H1 (cell line): ENCODE results near the gene CUL1. TPM values are rescaled to one million over a fixed set of nuclear protein-coding genes. Genes with fewer than 3 reads are reported as not detected.

Experiments used
- CTCF ChIA-PET: fragments of 300-600 bp; sonication (Branson Sonifier 250); formaldehyde crosslinking; loops from one replicate; lab custom pipeline; 2021; ENCODE audit not compliant: partially characterized antibody; lab: Charles Lee
- POLR2A ChIA-PET: fragments of 300-600 bp; sonication (Branson Sonifier 250); formaldehyde crosslinking; loops from one replicate; lab custom pipeline; 2021; ENCODE audit warnings: inconsistent platforms; ENCODE audit not compliant: partially characterized antibody; lab: Charles Lee
- DNase-seq, 2 experiments: peaks; one replicate each; pipeline versions ENCODE4 v3.0.0 to v3.0.0-alpha.2; 2010 to 2022; ENCODE audit warnings: low spot score in 2 of 2, low read depth in 1 of 2, mixed read lengths in 1 of 2
- FAIRE-seq: peaks from 2 replicates; lab custom pipeline; 2011; peaks lifted over from hg19 to GRCh38; lab: Jason Lieb, UNC
- H2AFZ ChIP-seq: 2 replicates; pipeline ENCODE4 v1.8.1; 2012; ENCODE audit warnings: low read length, inconsistent platforms
- H2AK5ac ChIP-seq: 2 replicates; pipeline ENCODE4 v1.6.1; 2013; ENCODE audit warnings: low read depth, low read length
- H2BK120ac ChIP-seq: replicated peaks from 2 replicates; pipeline ENCODE3; 2013; ENCODE audit warnings: low read depth, low read length, inconsistent platforms
- H2BK12ac ChIP-seq: 2 replicates; pipeline ENCODE4 v1.6.1; 2013; ENCODE audit warnings: low read depth, low read length
- H2BK15ac ChIP-seq: 2 replicates; pipeline ENCODE4 v1.6.1; 2013; ENCODE audit warnings: low read length
- H2BK20ac ChIP-seq: 2 replicates; pipeline ENCODE4 v1.6.1; 2013; ENCODE audit warnings: low read length
- H2BK5ac ChIP-seq: 2 replicates; pipeline ENCODE4 v1.6.1; 2013; ENCODE audit warnings: low read depth, low read length
- H3K14ac ChIP-seq: 2 replicates; pipeline ENCODE4 v1.6.1; 2013; ENCODE audit warnings: inconsistent platforms; ENCODE audit not compliant: insufficient read length
- H3K18ac ChIP-seq: 2 replicates; pipeline ENCODE4 v1.6.1; 2013; ENCODE audit warnings: low read length; ENCODE audit errors: extremely low read depth
- H3K23ac ChIP-seq: 2 replicates; pipeline ENCODE4 v1.6.1; 2013; ENCODE audit warnings: inconsistent platforms; ENCODE audit not compliant: insufficient read length
- H3K23me2 ChIP-seq: 2 replicates; pipeline ENCODE4 v1.6.1; 2013; ENCODE audit warnings: low read depth, low read length
- H3K27ac ChIP-seq: 2 replicates; pipeline ENCODE4 v1.6.1; 2011; ENCODE audit warnings: low read depth, low read length, inconsistent platforms
- H3K27me3 ChIP-seq, 4 experiments: replicated peaks in 1 of 4; 1 replicate in 1 of 4; 2 replicates in 3 of 4; pipeline versions ENCODE4 v1.6.1 to v1.8.1; 2011 to 2013; ENCODE audit warnings: low read length in 3 of 4, mild to moderate bottlenecking in 3 of 4, inconsistent platforms in 2 of 4, mixed read lengths in 2 of 4, moderate library complexity in 1 of 4; ENCODE audit not compliant: control insufficient read depth in 3 of 4, insufficient read depth in 3 of 4; ENCODE audit errors: extremely low read depth in 1 of 4
- H3K36me3 ChIP-seq, 4 experiments: 2 replicates each; pipeline versions ENCODE4 v1.6.1 to v1.8.1; 2011 to 2013; ENCODE audit warnings: mild to moderate bottlenecking in 4 of 4, low read length in 3 of 4, moderate library complexity in 2 of 4, control low read depth in 1 of 4, inconsistent platforms in 1 of 4; ENCODE audit not compliant: insufficient read depth in 4 of 4, control insufficient read depth in 2 of 4
- H3K4ac ChIP-seq: replicated peaks from 2 replicates; pipeline ENCODE3; 2013; ENCODE audit warnings: low read length, low read depth, mixed read lengths, inconsistent platforms; ENCODE audit not compliant: insufficient read length
- H3K4me1 ChIP-seq, 4 experiments: replicated peaks in 1 of 4; 1 replicate in 1 of 4; 2 replicates in 3 of 4; pipeline versions ENCODE4 v1.6.1 to v1.8.1; 2011 to 2013; ENCODE audit warnings: low read length in 3 of 4, inconsistent platforms in 2 of 4, mixed read lengths in 1 of 4; ENCODE audit not compliant: insufficient read depth in 4 of 4, control insufficient read depth in 3 of 4
- H3K4me2 ChIP-seq, 2 experiments: 2 replicates each; pipeline versions ENCODE4 v1.6.1 to v1.8.1; 2011 to 2013; ENCODE audit warnings: low read depth in 2 of 2, low read length in 2 of 2, control low read depth in 1 of 2, inconsistent platforms in 1 of 2, mild to moderate bottlenecking in 1 of 2; ENCODE audit not compliant: insufficient read depth in 1 of 2
- H3K4me3 ChIP-seq, 4 experiments: fragments of 200-600, 300-600 bp in 1 of 4; sonication (generic), shearing (Covaris generic), sonication (Bioruptor Twin) in 1 of 4; 2 replicates each; pipeline versions ENCODE4 v1.5.1 to v1.8.1; 2011 to 2016; ENCODE audit warnings: low read length in 4 of 4, low read depth in 3 of 4, control low read depth in 2 of 4, inconsistent platforms in 2 of 4, mild to moderate bottlenecking in 2 of 4, mixed read lengths in 1 of 4, moderate library complexity in 1 of 4; ENCODE audit not compliant: insufficient read depth in 2 of 4; ENCODE audit errors: extremely low read depth in 1 of 4
- H3K56ac ChIP-seq: replicated peaks from 2 replicates; pipeline ENCODE3; 2013; ENCODE audit warnings: low read depth, mild to moderate bottlenecking, mixed read lengths, low read length, inconsistent platforms; ENCODE audit not compliant: insufficient read length
- H3K79me1 ChIP-seq: 2 replicates; pipeline ENCODE4 v1.6.1; 2013; ENCODE audit warnings: low read depth, low read length, control low read depth
- H3K79me2 ChIP-seq, 2 experiments: 2 replicates each; pipeline versions ENCODE4 v1.6.1 to v1.8.1; 2012 to 2013; ENCODE audit warnings: low read length in 2 of 2, mild to moderate bottlenecking in 2 of 2, inconsistent platforms in 1 of 2; ENCODE audit not compliant: insufficient read depth in 2 of 2, control insufficient read depth in 1 of 2
- H3K9ac ChIP-seq, 4 experiments: replicated peaks in 1 of 4; 1 replicate in 1 of 4; 2 replicates in 3 of 4; pipeline versions ENCODE4 v1.6.1 to v1.8.1; 2011 to 2013; ENCODE audit warnings: low read depth in 3 of 4, low read length in 3 of 4, control low read depth in 2 of 4, mild to moderate bottlenecking in 2 of 4, moderate library complexity in 2 of 4, inconsistent platforms in 1 of 4; ENCODE audit errors: extremely low read depth in 1 of 4
- H3K9me3 ChIP-seq, 2 experiments: 2 replicates each; pipeline versions ENCODE4 v1.6.1 to v1.8.1; 2012 to 2013; ENCODE audit warnings: mild to moderate bottlenecking in 2 of 2, moderate library complexity in 2 of 2, control low read depth in 1 of 2, inconsistent platforms in 1 of 2, low read depth in 1 of 2, low read length in 1 of 2, mixed read lengths in 1 of 2; ENCODE audit not compliant: insufficient read depth in 2 of 2
- H4K20me1 ChIP-seq, 2 experiments: replicated peaks in 1 of 2; 2 replicates each; pipeline versions ENCODE3 to v1.8.1; 2011 to 2013; ENCODE audit warnings: inconsistent platforms in 2 of 2, low read length in 2 of 2, mild to moderate bottlenecking in 1 of 2; ENCODE audit not compliant: insufficient read depth in 2 of 2, control insufficient read depth in 1 of 2
- H4K5ac ChIP-seq: 2 replicates; pipeline ENCODE4 v1.6.1; 2013; ENCODE audit warnings: low read length, low read depth, mixed read lengths, inconsistent platforms; ENCODE audit not compliant: insufficient read length
- H4K8ac ChIP-seq: 2 replicates; pipeline ENCODE4 v1.8.0; 2013; ENCODE audit warnings: mild to moderate bottlenecking, moderate library complexity, low read length, inconsistent platforms; ENCODE audit not compliant: insufficient read depth; ENCODE audit errors: extremely low read depth
- H4K91ac ChIP-seq: replicated peaks from 2 replicates; pipeline ENCODE3; 2013; ENCODE audit warnings: low read length, mixed read lengths, inconsistent platforms; ENCODE audit not compliant: insufficient read length
- ATF3 ChIP-seq: IDR thresholded peaks from 2 replicates; pipeline ENCODE4 v1.6.1; 2011; ENCODE audit warnings: low read depth, mild to moderate bottlenecking, low read length; ENCODE audit not compliant: insufficient read depth
- CBX5 ChIP-seq: fragments of 300-800, 300-1000 bp; sonication (generic); IDR thresholded peaks from 2 replicates; pipeline ENCODE4 v1.7.1; 2016; ENCODE audit warnings: antibody characterized with exemption, low read length, low read depth
- EGR1 ChIP-seq: IDR thresholded peaks from 2 replicates; pipeline ENCODE4 v1.6.1; 2011; ENCODE audit warnings: low read depth, low read length, borderline replicate concordance
- HDAC2 ChIP-seq, 2 experiments: fragments of 300-600 bp in 1 of 2; sonication (generic) in 1 of 2; IDR thresholded peaks; 2 replicates each; pipeline ENCODE4 v1.6.1; 2011 to 2012; ENCODE audit warnings: low read depth in 2 of 2, low read length in 2 of 2, mild to moderate bottlenecking in 2 of 2, moderate library complexity in 2 of 2, borderline replicate concordance in 1 of 2, inconsistent platforms in 1 of 2
- NRF1 ChIP-seq: IDR thresholded peaks from 2 replicates; pipeline ENCODE4 v1.6.1; 2011; ENCODE audit warnings: mild to moderate bottlenecking, low read depth, low read length, improper control_type of control experiment
- SRF ChIP-seq: IDR thresholded peaks from 2 replicates; pipeline ENCODE4 v1.6.1; 2011; ENCODE audit warnings: mild to moderate bottlenecking, low read depth, low read length, moderate library complexity
- USF2 ChIP-seq: IDR thresholded peaks from 2 replicates; pipeline ENCODE4 v1.6.1; 2011; ENCODE audit warnings: low read length, improper control_type of control experiment
- WGBS, 2 experiments: shearing (Covaris generic) in 1 of 2; methylation state at CpG; one replicate each; pipeline versions ENCODE4 v1.1.6 to v1.1.7; 2013 to 2015; ENCODE audit warnings: low lambda C conversion rate in 2 of 2, mixed read lengths in 2 of 2, inconsistent platforms in 1 of 2, low coverage in 1 of 2, missing lambda C conversion rate in 1 of 2; ENCODE audit not compliant: insufficient replicate concordance in 2 of 2, insufficient coverage in 1 of 2, insufficient read length in 1 of 2; ENCODE audit errors: extremely low coverage in 1 of 2, missing lambda C conversion rate in 1 of 2; 5-methylcytosine and 5-hydroxymethylcytosine counted together
- polyA plus RNA-seq, 7 experiments: library from polyadenylated mRNA; depleted of rRNA in 3 of 7; stranded (reverse) in 5 of 7; unstranded in 2 of 7; fragments of >200 nt in 5 of 7; fragments of 200-250 nt in 2 of 7; gene quantifications; 1 replicate in 5 of 7; 2 replicates in 1 of 7; 4 replicates in 1 of 7; pipeline versions ENCODE4 v1.2.1 to v1.2.3, GENCODE V29; 2011 to 2013; ENCODE audit warnings: missing spikeins in 2 of 7, mixed read lengths in 2 of 7
- total RNA-seq: library from RNA; stranded (reverse); fragmentation: NEBNext Ultra II Directional; extraction: Animal tissue kit (Norgen Biotek cat#: 25700); gene quantifications from 2 replicates; pipeline ENCODE4 v1.2.1, GENCODE V29; 2021

Gene CUL1
- total and polyA plus RNA-seq, 2 of the 8 experiments (the other 6 are each of a cell fraction or from before 2014, with no cell fraction given), result 33.0 to 77.3 TPM

- no peak overlapping the region for H2BK5ac ChIP-seq
- no peaks in the 10 kb centered on the region for H3K9me3 ChIP-seq
- H3K79me1 ChIP-seq, result 0 out of 2 replicates have a peak, but pooled peaks cover 4% of the 10 kb centered on the region
- CTCF ChIA-PET, result interaction anchor here (0.6 to 1.9 kb wide), 9 partner anchors 9 to 207 kb away, joined by 3 to 8 read pairs (median 4); no protein-coding TSS in a partner anchor
- peaks cover 12 to 20% of the 10 kb centered on the region in 2 experiments for H4K20me1 ChIP-seq
- H3K14ac ChIP-seq, result no peak overlapping the region
- no peaks in the 10 kb centered on the region for H3K27me3 ChIP-seq
- no peak overlapping the region for H3K23ac ChIP-seq
- H4K91ac ChIP-seq, result no peak overlapping the region
- H4K5ac ChIP-seq, result no peak overlapping the region
- H3K4me2 ChIP-seq, result peak overlapping the region in 1 of 2 experiments; percentile 3; a peak in 1 of 4 replicates
- no peak overlapping the region for H2AFZ ChIP-seq
- peaks cover 0 to 27% (median 21%) of the 10 kb centered on the region in 4 experiments for H3K4me1 ChIP-seq
- H3K9ac ChIP-seq, result no peak overlapping the region
- no peak overlapping the region for H2BK120ac ChIP-seq
- no peak overlapping the region for H3K18ac ChIP-seq
- TF ChIP-seq EGR1 (no peak), CBX5 (no peak), SRF (no peak), ATF3 (no peak), NRF1 (no peak), HDAC2 (IDR thresholded peaks at IDR 0.05; ENCODE audit: borderline replicate concordance in 1 of 2, low read depth in 2 of 2, low read length in 2 of 2) (no peak), USF2 (no peak)
- no peak overlapping the region for H2BK20ac ChIP-seq
- H3K4me3 ChIP-seq, result no peak overlapping the region
- FAIRE-seq (no peak), DNase-seq (no peak)
- H3K56ac ChIP-seq, result no peak overlapping the region
- POLR2A ChIA-PET, result interaction anchor here (0.8 to 1.5 kb wide), 3 partner anchors 11 to 55 kb away, joined by 3 read pairs; no protein-coding TSS in a partner anchor
- H3K27ac ChIP-seq, result no peak overlapping the region
- no peak overlapping the region for H2BK15ac ChIP-seq
- H3K36me3 ChIP-seq, result no peaks in the 10 kb centered on the region
- no peak overlapping the region for H4K8ac ChIP-seq
- H2AK5ac ChIP-seq, result no peak overlapping the region; the same call in 1 of the 2 replicates
- peaks cover 44 to 84% of the 10 kb centered on the region in 2 experiments for H3K79me2 ChIP-seq
- H3K4ac ChIP-seq, result no peak overlapping the region
- no peaks in the 10 kb centered on the region for H3K23me2 ChIP-seq
- H2BK12ac ChIP-seq, result no peak overlapping the region
- 91% methylated on average over 11 of the region's 11 CpGs; no CpG with 5 or more reads in 1 of the 2 experiments for WGBS, 2 experiments
Measured at GRCh38 chr7:148702876-148703670, 4.4 kb downstream of the CUL1 start.
